IPS-18a (cell line): ENCODE measurements around the gene MMRN2.

Source experiments
- H3K27ac ChIP-seq: one replicate; pipeline ENCODE4 v1.5.1; 2013; ENCODE audit warnings: low read length
- H3K27me3 ChIP-seq: one replicate; pipeline ENCODE4 v1.6.1; 2013; ENCODE audit warnings: mild to moderate bottlenecking, low read length; ENCODE audit not compliant: control insufficient read depth, insufficient read depth
- H3K36me3 ChIP-seq: one replicate; pipeline ENCODE4 v1.6.1; 2013; ENCODE audit warnings: low read depth, low read length; ENCODE audit not compliant: control insufficient read depth
- H3K4me1 ChIP-seq: one replicate; pipeline ENCODE4 v1.6.1; 2013; ENCODE audit warnings: low read depth, low read length; ENCODE audit not compliant: control insufficient read depth
- H3K4me3 ChIP-seq: one replicate; pipeline ENCODE4 v1.5.1; 2013; ENCODE audit warnings: low read length
- H3K9ac ChIP-seq: one replicate; pipeline ENCODE4 v1.6.1; 2013; ENCODE audit warnings: mild to moderate bottlenecking, low read length, moderate library complexity
- H3K9me3 ChIP-seq: one replicate; pipeline ENCODE4 v1.6.1; 2013; ENCODE audit warnings: low read depth, low read length; ENCODE audit not compliant: control insufficient read depth

MMRN2 gene

DNA sequence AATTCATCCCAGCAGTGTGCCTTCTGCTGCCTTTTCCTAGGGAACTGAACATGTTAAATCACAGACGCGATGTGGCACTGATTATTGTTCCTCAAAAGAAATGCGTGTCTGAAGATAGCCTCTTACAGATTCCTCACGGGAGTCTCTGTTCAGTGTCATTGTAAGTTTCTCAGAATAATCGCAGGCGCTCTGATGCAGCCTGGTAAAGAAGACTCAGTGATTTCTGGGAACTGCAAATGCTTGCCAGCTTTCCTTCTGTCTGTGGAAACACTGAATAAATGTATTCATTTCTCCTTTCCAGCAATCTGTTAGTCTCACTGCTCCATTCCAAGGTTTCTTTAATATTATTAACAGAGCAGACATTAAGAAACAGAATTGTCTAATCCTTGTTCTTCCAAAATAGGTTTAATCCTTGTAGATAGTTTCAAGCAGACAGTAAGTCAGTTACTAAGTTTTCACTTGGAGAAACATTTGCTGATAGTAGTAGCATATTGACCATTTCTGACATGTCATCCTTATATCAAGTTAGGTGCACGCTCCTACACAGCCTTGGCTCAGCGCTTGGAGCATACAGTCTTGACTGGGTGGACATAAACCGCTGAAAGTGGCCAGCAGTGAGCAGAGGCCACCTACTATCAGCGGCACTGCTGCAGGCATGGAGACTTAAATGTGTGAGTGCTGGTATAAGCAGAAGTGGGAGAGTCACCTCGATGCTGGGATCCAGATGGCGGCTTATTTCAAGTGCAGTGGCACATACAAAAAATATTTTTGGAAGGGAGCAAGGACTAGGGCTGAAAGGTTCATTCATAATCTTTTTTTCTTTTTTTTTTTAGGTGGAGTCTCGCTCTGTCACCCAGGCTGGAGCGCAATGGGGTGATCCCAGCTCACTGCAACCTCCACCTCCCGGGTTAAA lies 27.7 kb downstream of the MMRN2 start:
- Histone ChIP-seq H3K27me3 (no peaks in the 10 kb centered on the region), H3K4me1 (no peaks in the 10 kb centered on the region), H3K27ac (no peak overlapping the region), H3K9ac (no peak overlapping the region), H3K4me3 (no peak overlapping the region), H3K9me3 (no peaks in the 10 kb centered on the region), H3K36me3 (peaks cover 34% of the 10 kb centered on the region)

GRCh38 chr10:86922553-86922961 lies 34.9 kb downstream of the MMRN2 start:
- H3K27ac ChIP-seq, result no peak overlapping the region
- no peak overlapping the region for H3K9ac ChIP-seq
- no peaks in the 10 kb centered on the region for H3K27me3 ChIP-seq
- H3K9me3 ChIP-seq, result no peaks in the 10 kb centered on the region
- H3K4me1 ChIP-seq, result no peaks in the 10 kb centered on the region
- peaks cover 61% of the 10 kb centered on the region for H3K36me3 ChIP-seq
- no peak overlapping the region for H3K4me3 ChIP-seq

DNA sequence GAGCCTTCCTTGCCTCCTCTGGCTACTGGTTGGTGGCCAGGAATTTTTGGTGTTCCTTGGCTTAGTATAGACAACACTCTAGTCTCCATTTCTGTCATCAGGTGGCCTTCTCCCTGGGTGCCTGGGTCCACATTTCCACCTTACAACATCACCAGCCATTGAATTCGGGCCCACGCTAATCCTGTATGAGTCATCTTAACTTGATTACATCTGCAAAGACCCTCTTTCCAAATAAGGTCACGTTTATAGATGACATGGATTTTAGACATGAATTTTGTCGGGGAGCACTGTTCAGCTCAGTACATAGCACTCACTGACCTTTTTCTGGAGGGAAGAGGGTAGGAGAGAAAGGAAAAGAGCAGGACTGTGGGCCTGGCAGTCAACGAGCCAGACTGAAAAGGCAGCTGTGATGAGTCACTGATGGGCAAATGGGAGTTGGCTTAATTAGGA lies 39.4 kb downstream of the MMRN2 start:
- no peak overlapping the region for H3K4me3 ChIP-seq
- no peaks in the 10 kb centered on the region for H3K9me3 ChIP-seq
- no peak overlapping the region for H3K9ac ChIP-seq
- no peaks in the 10 kb centered on the region for H3K4me1 ChIP-seq
- no peaks in the 10 kb centered on the region for H3K27me3 ChIP-seq
- peaks cover 82% of the 10 kb centered on the region for H3K36me3 ChIP-seq
- H3K27ac ChIP-seq, result no peak overlapping the region

- Histone ChIP-seq H3K27ac (no peak overlapping the region), H3K9me3 (no peaks in the 10 kb centered on the region), H3K4me1 (no peaks in the 10 kb centered on the region), H3K27me3 (no peaks in the 10 kb centered on the region), H3K4me3 (no peak overlapping the region), H3K9ac (no peak overlapping the region), H3K36me3 (peaks cover 68% of the 10 kb centered on the region)
Measured at GRCh38 chr10:86914734-86915133, 42.7 kb downstream of the MMRN2 start.

DNA sequence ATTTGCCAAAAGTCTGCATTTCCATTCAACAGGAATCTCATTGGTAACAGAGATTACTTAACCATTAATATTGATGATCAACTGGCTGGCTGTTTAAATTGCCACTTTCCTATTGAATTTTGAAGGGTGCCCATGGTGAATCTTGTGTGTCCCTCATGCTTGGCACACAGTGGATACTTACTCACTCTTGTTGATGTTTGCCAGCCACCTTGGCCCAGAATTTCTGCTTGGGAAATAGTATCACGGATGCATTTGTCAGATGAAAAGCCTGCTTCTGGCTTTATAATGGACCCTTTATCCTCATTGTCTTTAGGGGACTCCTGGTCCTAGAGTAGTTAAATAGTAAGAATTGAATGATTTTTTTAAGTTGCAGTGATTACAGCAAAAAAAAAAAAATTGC lies 52.0 kb downstream of the MMRN2 start:
- H3K36me3 ChIP-seq, result peaks cover 70% of the 10 kb centered on the region
- H3K9ac ChIP-seq, result no peak overlapping the region
- no peak overlapping the region for H3K4me3 ChIP-seq
- H3K27ac ChIP-seq, result no peak overlapping the region
- no peaks in the 10 kb centered on the region for H3K9me3 ChIP-seq
- no peaks in the 10 kb centered on the region for H3K27me3 ChIP-seq
- no peaks in the 10 kb centered on the region for H3K4me1 ChIP-seq

GRCh38 chr10:86904600-86904999 lies 52.8 kb downstream of the MMRN2 start:
- Histone ChIP-seq H3K27me3 (no peaks in the 10 kb centered on the region), H3K9ac (no peak overlapping the region), H3K36me3 (peaks cover 77% of the 10 kb centered on the region), H3K4me3 (no peak overlapping the region), H3K4me1 (no peaks in the 10 kb centered on the region), H3K27ac (no peak overlapping the region), H3K9me3 (no peaks in the 10 kb centered on the region)

DNA sequence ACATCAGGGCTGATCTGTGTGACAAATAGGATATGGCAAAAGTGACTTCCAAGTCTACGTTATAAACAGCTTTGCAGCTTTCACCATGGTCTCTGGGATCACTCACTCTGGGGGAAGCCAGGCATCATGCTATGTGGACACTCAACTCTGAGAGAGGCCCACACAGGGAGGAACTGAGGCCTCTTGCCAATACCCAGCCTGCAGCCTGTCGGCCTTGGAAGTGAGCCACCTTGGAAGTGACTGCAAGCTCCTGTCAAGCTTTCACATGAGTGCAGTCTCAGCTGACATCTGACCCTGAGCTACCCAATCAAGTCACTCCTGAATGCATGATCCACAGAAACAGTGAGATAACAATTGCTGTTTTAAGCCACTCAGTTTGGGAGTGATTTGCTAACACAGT lies 56.5 kb downstream of the MMRN2 start:
- H3K36me3 ChIP-seq, result peaks cover 51% of the 10 kb centered on the region
- H3K27me3 ChIP-seq, result no peaks in the 10 kb centered on the region
- H3K9ac ChIP-seq, result no peak overlapping the region
- no peak overlapping the region for H3K27ac ChIP-seq
- H3K4me3 ChIP-seq, result no peak overlapping the region
- H3K9me3 ChIP-seq, result no peaks in the 10 kb centered on the region
- H3K4me1 ChIP-seq, result peaks cover 13% of the 10 kb centered on the region

DNA sequence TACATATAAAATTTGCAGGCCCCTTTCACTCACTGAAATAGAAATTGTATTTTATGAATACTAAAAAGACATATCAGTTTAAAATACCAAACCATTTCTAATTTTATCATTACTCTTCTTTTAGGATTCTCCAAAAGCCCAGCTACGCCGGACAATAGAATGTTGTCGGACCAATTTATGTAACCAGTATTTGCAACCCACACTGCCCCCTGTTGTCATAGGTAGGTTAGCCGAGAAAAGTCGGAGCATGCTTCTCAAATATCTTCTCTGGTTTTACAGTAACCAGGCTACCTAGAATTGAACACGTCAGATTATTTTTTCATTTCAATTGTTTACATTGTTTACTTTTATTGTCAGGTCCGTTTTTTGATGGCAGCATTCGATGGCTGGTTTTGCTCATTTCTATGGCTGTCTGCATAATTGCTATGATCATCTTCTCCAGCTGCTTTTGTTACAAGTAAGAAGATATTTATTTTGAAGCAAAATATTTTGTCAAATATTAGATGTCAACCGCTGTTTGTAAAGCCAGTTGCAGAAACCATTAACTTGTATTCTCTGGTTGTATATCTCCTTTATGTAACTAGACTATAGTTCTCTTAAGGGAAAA lies 57.6 kb downstream of the MMRN2 start:
- H3K36me3 ChIP-seq, result peaks cover 41% of the 10 kb centered on the region
- H3K27me3 ChIP-seq, result no peaks in the 10 kb centered on the region
- peaks cover 13% of the 10 kb centered on the region for H3K4me1 ChIP-seq
- H3K9ac ChIP-seq, result no peak overlapping the region
- H3K27ac ChIP-seq, result no peak overlapping the region
- no peaks in the 10 kb centered on the region for H3K9me3 ChIP-seq
- H3K4me3 ChIP-seq, result no peak overlapping the region

DNA sequence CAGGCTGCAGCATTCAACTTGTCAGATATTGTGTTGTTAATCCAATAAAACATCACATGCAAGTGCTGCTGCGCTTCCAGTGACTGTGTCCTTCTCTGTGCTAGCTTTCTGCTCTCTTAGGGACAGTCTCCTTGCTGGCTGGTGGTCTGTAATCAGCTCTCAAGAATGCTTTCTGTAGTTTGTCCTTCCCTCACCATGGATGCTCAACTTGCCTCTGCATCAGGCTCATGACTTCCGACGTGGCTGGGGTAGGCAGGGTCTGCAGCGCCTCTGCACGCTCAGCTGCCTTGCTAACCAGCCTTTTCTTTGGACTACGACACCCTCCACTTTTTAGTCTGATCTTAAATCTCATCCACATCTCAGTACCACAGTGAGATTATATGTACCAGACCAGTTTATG lies 58.3 kb downstream of the MMRN2 start:
- Histone ChIP-seq H3K4me1 (peaks cover 13% of the 10 kb centered on the region), H3K9me3 (no peaks in the 10 kb centered on the region), H3K4me3 (no peak overlapping the region), H3K9ac (no peak overlapping the region), H3K27me3 (no peaks in the 10 kb centered on the region), H3K36me3 (peaks cover 41% of the 10 kb centered on the region), H3K27ac (no peak overlapping the region)

- Histone ChIP-seq H3K9ac (no peak overlapping the region), H3K9me3 (no peaks in the 10 kb centered on the region), H3K27ac (no peak overlapping the region), H3K4me3 (no peak overlapping the region), H3K36me3 (peaks cover 41% of the 10 kb centered on the region), H3K27me3 (no peaks in the 10 kb centered on the region), H3K4me1 (peaks cover 13% of the 10 kb centered on the region)
Measured at GRCh38 chr10:86898511-86898910, 58.9 kb downstream of the MMRN2 start.

DNA sequence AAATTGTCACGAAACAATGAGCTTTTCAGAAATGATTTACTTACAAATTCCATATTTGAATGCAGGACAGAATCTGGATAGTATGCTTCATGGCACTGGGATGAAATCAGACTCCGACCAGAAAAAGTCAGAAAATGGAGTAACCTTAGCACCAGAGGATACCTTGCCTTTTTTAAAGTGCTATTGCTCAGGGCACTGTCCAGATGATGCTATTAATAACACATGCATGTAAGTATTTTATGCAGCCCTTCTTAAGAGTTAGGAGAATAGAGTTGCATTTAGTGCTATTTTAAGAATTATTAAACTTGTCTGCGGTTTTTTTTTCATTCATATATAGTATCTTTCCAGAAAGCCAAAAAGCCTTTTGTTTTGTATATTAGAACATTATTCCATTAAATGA lies 67.4 kb downstream of the MMRN2 start:
- Histone ChIP-seq H3K27me3 (no peaks in the 10 kb centered on the region), H3K27ac (no peak overlapping the region), H3K9me3 (no peaks in the 10 kb centered on the region), H3K4me3 (no peak overlapping the region), H3K36me3 (peaks cover 39% of the 10 kb centered on the region), H3K9ac (no peak overlapping the region), H3K4me1 (no peaks in the 10 kb centered on the region)
